Activated gamma-delta T cell treated with Interleukin-2 at 50 U/mL for 16 hours (primary cell): ENCODE measurements around the gene ATG4B.
"Not testable (repeated sequence)": the region's sequence is repeated elsewhere in the genome, so short reads cannot be mapped to it uniquely, and the experiment has no call there.

Experiments used
- DNase-seq: peaks from one replicate; pipeline ENCODE4 v3.0.0-alpha.2; 2020

The ATG4B gene

DNA sequence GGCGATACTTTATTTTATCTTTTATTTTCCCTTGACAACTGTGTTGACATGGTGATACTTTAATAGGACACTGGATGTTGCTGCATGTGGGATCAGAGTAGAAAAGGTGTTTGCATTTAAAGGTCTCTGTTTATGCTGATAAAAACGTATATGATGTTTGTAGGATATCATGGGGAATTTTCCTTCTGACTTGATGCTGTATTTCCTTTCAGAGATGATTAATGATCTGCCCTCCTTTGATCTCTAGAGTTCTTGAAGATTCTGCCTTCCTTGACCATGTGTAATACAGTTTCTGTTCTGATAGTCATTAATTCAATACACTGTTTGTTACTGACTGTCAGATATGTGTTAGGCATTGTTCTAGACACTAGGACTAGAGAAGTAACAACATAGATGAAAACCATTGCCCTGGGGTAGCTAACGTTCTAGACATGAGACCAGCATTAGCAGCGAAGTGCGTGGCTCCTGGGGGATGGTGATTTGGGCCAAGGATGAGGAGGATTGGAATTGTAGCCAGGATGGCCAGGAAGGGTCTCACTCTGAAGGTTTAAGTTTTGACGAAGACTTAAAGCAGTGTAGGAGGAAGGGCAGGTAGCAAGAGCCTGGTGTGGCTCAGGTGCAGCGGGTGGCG is 2.8 kb downstream of the ATG4B start:
- DNase-seq, result no peak

DNA sequence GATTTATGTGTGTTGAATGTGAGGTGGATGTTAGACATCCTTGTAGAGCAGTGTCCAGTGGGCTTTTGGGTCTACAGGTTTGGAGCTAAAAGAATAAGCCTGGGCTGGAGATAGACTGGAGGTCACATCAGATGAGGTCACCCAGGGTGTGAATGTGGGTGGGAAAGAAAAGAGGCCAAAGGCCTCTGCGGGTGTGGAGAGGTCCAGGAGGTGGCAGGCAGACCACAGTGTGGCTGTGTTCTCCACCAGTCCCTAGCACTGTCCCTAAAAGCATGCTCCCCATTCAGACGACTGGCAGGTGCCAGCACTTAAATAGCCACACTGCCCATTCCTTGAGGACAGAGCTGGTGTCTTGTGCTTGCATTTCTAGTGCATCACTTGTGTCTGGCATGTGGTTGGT is 4.1 kb downstream of the ATG4B start:
- no peak for DNase-seq

DNA sequence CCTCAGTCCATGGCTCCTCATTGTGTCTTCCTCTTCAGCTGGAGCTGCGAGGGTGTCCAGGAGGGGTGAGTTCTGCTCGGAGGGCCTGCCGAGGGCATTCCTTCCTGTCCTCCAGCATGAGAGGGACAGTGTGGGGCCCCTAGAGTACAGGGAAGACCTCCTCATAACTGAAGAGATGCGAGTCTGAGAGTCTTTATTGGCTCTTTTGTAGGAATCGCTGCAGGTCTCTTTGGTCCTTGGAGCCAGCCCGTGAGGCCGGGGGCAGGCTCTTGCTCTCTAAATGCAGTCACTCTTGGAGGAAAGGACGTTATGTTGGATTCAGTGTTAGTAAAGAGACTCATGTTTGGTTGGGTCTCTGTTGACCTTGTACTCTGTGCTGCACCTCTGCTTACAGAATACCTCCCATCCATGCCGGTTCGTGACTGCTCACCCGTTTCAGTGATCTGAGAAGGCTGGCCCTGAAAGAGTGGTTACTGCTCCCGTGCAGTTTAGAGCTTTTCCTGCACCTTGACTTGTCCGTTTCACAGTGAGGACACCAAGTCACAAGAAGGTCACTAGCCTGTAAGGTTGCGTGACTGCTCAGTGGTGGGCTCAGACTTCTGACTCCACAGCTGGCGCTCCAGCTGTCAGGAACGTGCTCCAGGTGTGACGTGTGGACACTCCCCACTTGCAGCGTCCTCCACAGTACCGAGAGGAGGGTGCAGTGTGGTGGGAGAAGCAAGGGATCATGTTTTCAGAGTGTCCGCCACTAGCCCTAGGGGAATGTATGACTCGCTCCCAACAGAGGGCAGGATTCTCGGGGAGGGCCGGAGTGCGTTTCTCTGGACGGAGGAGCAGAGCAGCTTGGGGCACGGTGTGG is 7.8 kb downstream of the ATG4B start:
- DNase-seq, result no peak

DNA sequence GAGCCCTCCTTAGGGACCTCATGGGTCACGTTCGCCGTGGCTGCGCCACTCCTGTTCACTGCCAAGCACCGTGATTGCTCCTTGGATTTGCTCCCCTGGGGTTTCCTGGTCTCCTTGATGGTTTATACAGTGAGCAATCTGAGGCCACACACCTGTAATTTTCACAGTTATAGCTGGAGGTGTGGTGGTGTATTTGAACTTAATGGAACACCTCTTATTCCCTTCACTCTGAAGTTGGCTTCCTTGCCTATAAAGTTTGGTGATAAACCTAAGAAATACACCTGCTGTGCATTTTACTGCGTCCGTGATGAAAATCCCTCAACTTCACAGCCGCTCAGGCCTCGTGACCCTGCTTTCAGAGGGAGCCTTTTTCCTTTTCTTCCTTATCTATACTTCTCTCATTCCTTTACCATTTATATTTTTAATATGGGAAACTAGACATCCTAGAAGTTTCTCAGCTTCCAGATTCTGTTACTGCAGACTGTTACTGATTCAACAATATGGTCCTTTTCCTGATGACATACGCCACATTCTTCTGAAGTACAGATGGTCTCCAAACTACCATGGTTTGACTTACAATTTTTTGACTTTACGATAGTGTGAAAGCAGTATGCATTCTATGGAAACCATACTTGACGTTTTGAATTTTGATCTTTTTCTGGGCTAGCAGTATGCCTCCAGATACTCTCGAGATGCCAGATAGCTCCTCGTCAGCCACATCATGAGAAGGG is 8.6 kb downstream of the ATG4B start:
- DNase-seq, result no peak

DNA sequence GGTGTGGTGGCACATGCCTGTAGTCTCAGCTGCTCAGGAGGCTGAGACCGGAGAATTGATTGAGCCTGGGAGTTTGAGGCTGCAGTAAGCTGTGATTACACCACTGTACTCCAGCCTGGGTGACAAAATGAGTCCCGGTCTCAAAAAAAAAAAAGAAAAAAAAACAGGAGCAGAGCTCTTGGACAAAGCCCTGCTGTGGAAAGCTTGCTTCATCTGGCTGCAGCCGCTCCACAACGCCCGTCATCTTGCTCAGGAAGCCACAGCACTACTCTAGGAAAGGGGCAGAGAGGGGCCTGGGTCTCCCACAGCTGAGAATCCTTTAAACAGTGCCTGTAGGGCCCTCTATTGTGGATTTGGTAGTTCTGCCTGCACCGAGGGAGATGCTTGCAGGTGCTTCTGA is 11.0 kb downstream of the ATG4B start:
- no peak for DNase-seq

DNA sequence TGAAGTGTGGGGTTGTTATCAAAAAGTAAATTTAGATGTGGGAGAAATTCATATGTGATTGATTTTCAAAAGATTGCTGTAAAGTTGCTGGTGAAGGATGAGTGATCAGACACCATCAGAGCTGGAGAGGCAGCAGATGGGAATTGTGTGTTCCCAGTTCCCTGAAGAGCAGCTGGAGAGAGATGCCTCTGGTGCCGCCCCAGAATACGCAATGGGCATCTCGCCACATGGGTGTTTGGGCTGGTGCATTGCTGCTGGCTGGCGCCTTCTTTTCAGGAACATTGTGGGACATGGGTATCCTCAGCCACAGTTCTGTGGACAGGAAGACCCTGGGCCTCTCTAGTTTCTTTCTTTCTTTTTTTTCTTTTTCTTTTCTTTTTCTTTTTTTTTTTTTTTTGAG is 11.9 kb downstream of the ATG4B start:
- DNase-seq, result no peak

DNA sequence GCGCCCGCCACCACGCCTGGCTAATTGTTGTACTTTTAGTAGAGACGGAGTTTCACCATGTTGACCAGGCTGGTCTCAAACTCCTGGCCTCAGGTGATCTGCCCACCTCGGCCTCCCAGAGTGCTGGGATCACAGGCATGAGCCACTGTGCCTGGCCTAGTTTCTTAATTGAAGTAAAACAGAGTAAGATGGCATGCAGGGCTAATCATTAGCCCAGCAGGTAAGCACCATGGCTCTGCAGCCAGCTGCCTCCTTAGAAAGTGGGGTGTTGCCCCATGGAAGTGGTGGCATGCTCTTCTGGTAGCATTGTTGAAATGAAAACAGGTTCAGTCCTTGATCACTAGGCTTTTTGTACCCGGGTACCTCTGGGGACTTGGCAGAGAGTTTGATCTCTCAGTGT is 12.4 kb downstream of the ATG4B start:
- no peak for DNase-seq

DNA sequence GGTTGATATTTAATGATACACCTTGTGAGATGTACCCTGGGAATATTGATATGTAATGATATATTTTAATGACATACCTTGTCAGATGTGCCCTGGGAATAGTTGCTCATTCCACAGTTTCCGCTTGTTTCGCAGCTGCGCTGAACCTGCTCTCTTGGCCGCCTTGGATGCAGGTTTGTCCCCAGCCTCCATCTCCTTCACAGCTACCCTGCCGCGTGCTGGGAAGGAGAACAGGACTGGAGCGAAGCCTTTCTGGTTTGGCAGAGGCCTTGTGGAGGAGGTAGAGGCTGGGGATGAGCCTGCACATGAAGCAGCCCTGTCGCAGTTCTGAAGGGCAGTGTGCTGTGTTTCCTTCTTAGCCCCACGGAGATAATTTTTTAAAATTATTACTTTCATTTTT is 14.6 kb downstream of the ATG4B start:
- DNase-seq, result no peak

DNA sequence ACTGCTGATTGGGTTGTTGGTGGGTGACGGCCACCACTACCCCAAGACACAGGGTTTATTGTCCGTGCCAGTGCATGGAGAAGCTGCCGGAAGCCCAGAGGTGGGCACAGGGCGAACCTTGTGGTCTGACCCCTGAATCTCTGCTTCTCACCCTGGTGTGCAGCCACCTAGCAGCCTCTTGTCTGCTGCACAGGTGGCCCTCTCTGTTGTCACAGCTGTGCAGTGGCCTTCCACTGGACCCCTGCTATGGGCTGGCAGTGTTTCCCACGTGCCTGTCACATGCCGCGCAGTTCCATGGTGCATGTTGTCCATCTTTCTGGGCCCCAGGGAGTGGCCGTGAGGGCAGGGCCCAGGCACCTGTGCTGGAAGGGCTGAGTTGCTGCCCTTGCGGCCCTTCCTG is 15.2 kb downstream of the ATG4B start:
- DNase-seq, result no peak

DNA sequence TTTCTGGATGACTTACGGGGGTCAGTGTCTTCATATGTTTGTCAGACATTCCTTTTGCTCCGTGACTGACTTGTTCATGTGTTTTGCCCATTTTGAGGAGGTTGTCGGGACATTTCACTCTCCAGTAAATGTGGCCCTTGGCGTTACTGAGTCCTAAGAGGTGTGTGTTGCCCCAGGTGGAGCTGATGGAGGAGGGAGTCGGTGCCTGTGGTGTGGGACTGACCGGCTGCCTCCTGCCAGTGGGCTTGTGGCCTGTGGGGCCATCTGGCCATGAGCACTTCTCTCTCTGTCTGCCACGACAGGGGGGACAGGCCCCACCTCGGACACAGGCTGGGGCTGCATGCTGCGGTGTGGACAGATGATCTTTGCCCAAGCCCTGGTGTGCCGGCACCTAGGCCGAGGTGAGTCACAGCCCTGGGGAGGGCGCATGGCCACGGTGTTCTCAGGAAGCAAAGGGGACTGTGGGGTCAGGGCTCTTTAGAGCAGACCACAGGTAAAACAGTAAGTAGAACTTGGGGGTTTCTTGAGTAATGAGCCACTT is 15.8 kb downstream of the ATG4B start:
- no peak for DNase-seq

DNA sequence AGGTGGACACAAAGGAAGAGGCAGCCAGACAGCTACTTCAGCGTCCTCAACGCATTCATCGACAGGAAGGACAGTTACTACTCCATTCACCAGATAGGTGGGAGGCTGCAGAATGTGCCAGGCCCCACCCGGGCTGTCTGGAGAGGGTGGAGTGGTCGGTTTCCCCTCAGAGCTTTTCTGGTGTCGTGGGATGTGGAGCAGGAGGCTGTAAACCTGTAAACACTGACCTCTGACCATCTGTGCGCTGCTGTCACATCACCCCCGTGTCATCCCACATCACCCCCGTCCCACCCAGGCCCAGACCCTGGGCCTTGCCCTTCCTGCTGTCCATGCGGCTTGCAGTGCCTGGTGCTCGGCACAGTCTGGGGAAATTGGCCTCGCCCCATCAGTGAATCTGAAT is 17.1 kb downstream of the ATG4B start:
- no peak for DNase-seq

DNA sequence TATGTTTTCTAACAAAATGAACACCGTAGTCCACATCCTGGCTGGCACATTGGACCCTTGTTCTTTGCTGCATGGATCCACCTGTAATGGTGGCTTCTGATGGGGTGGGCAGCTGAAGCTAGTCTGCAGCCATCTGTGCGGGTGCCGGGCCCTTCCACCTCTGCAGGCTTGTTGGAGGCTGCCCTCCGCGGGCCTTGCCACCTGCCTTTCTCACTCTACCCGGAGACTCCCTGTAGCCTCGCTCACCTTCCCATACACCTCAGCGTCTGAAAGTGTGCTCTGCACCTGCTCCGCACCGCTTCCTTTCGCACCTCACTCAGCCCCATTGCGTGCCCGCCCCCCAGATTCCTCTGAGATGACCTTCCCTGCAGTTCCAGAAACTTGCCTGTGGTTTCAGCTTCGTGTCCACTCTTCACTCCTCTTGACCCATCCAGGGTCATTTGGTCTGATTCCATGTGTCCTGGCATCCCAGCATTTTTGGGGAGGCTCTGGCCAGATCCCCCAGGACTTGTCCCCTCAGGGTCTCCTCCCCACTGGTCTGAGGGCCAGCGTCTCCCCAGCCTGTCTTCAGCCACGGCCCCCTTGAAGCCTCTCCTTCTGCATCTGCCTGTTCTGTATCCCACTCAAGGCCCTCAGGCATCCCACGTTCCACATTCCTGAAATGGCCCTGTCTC is 18.2 kb downstream of the ATG4B start:
- no peak for DNase-seq

DNA sequence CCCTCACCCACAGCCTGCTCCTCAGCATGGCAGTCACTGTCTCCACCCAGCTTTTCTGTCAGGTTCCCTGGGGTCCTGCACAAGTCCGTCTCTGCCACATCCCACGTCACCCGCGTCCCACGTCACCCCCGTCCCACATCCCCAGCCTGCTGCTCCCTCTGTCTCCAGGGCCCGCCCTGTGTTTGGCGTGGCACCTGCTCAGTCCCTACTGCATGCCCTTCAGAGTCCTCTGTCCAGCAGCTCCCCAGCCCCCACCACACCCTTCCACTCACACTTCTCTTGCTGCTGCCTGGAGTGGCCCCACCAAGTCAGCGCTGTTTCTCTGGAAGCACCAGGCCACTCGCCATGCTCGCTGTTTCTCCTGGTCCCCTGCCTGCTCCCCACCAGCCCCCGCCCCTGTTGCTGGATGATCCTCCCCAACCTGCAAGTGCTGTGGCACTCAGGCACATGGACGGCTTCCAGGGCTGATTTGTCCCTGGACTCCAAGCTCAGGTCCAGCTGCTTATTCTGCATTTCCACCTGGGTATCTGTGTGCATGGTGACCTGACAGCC is 18.8 kb downstream of the ATG4B start:
- DNase-seq, result no peak

DNA sequence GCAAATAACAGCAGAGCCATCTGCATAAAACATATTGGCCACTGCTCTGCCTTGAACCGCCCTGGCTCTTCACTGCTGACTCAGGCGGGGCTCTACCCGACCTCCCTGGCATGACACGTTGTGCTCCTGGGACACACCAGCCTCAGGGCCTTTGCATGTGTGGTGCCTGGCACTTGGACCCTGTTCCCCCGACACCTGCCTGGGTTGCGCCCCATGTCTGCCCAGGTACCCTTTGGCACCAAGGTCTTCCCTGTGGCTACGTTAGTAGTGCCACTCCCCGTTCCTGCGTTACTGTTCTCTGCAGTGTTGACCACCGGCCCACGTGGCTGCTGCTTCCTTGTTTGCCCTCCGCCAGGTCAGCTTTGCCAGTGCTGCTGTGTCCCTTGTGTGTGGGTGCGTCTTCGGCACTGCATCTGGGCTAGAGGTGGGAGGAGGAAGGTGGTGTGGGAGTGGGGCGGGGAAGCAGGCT is 20.3 kb downstream of the ATG4B start:
- DNase-seq, result no peak

DNA sequence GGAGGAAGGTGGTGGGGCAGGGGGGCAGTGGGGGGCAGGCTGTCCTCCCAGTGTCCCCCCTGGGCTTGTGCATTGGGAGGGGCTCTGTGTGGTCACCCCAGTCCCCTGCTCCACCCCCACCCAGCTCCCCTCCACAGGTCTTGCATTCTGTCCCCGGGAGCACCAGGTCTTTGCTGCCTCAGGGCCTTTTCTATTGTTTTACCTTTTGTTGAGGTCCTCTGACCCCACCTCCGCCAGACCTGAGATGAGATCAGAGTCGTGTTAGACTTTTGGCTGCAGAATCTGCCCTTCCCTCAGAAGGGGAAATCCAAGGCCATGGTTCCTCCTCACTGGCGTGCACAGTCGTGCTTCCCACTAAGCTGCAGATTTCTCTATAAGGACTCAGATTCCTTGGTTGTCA is 20.8 kb downstream of the ATG4B start:
- no peak for DNase-seq

DNA sequence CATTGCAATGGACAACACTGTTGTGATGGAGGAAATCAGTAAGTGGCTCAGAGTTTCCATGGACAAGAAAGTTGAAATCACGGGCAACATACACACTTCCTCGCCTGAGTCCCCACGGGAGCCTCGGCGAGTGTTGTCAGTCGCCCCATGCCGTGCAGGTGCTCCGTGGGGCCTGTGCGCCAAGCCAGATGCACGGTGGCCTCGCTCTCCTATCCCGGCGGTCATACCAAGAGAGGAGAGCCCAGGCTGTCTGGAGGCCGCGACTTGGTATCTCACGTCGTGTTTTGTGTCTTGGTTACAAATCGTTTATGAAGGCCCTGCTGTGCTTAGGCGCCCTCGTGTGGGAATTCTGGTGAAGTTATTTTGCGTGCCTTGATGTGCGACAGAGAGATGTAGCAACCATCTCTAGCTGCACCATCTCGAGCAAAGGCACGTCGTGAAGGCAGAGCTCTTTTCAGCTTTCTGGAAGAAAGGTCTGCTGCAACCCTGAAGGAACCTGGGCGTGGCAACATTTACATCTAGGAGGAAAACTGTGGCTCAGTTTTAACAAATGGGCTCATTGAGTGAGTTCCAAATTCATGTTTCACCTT is 21.8 kb downstream of the ATG4B start:
- no peak for DNase-seq

DNA sequence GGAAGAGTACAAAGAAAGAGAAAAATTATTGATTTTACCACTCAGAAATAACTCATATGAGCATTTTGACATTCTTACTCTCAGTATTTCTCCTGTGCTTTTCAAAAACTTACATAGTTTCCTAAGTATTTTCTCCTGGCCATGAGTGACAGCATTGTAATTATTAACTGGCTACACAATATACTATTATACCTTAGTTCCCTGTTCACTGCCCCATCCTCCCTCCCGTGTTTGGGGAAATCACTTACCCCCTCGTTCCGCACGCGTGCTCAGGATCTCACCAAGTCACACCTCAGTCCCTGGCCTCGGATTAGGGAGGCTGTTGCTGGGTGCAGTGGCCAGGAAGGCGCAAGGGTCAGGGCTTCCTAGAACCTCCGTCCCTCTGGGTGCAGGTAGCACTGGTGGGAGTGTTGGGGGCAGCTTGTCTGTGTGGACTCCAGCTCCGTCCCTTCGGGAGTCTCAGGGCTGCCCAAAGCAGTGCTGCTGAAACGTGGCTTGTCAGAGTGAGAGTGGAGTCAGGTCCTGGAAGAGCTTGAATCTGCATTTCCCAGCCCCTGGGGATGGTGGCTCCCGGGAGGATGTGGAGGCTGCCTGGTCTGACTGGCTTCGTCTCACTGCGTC is 23.2 kb downstream of the ATG4B start:
- DNase-seq, result no peak

DNA sequence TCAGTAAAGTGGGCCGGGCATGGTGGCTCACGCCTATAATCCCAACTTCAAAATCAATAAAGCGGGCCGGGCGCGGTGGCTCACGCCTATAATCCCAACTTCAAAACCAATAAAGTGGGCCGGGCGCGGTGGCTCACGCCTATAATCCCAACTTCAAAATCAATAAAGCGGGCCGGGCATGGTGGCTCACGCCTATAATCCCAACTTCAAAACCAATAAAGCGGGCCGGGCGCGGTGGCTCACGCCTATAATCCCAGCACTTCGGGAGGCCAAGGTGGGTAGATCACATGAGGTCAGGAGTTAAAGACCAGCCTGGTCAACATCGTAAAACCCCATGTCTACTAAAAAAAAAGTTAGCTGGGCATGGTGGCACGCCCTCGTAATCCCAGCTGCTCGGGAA is 25.2 kb downstream of the ATG4B start:
- not testable (repeated sequence) for DNase-seq

DNA sequence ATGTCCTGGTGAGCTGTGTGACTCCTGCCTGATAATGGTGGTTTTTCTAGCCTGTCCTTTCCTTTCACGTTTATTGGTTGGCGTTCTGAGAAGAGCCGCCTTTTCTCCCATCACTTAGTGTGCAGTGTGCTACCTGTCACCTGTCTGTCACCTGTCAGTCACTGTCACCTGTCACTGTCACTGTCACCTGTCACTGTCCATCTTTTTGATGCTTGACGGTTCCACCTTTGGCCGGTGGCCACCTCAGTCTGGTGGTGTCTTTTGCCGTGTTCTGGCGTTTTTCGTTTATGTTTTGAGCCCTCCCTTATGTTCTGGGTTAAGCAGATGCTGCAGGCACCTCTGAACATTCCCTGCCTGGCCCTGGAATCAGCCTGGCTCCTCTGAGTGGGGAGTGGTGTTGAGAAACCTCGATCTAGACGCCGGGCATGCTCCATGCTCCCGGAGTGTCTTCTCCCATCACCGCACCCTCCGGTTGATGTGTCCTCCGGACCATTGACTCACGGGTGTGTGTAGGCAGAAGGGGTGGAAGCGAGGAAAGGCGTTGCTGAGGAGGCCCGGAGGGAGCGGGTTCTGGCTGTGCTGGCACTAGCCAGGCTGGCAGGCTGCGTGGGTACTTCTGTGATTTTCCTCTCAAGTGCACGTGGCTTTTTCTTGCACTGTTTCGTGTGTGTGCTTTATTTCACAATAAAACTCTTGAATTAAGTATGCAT is 28.4 kb downstream of the ATG4B start:
- no peak for DNase-seq

DNA sequence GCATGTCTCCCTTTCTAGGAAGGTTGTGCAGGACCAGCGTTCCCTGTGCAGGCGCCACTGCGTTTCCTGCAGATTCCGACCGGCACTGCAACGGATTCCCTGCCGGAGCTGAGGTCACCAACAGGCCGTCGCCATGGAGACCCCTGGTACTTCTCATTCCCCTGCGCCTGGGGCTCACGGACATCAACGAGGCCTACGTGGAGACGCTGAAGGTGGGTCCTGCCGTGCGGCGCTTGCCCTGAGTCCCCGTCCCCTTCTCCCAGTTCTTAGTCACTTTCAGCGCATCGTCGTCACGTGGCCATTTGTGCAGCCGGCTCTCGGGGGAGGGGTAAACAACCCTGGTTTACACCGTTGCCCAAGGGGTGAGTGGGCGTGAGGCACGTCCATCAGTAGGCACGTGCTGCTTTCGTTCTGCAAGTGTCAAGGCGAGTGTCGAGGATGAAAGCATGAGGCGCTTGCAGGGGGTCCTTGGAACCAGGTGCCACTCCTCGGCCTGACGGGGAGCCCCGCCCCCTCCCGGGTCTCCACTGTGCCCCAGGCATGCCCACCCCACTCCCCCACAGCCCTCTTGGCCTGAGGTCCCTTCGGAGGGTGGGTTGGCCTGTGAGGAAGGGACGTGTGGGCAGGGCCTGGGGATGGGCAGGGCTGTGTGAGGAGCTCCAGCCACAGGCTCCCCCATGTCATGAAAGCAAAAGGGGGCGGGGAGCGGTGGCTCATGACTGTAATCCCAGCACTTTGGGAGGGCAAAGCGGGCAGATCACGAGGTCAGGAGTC is 29.3 kb downstream of the ATG4B start:
- DNase-seq, result no peak
